MM.1S (cell line): ENCODE results near the gene VPS9D1.
"Not testable (repeated sequence)": the region's sequence is repeated elsewhere in the genome, so short reads cannot be mapped to it uniquely, and the experiment has no call there.

Source experiments
- DNase-seq: peaks from one replicate; pipeline ENCODE4 v3.0.0-alpha.2; 2015
- H2AFZ ChIP-seq: fragments of 300-600 bp; sonication (generic); 2 replicates; pipeline ENCODE4 v1.6.0; 2016; ENCODE audit warnings: antibody characterized with exemption, low read length
- H3F3A ChIP-seq: fragments of 300-600 bp; sonication (generic); 2 replicates; pipeline ENCODE4 v1.6.1; 2016; ENCODE audit warnings: mild to moderate bottlenecking, antibody characterized with exemption, low read length, moderate library complexity, mixed read lengths; ENCODE audit not compliant: insufficient read depth
- H3K27ac ChIP-seq: fragments of 300-600 bp; sonication (generic); 2 replicates; pipeline ENCODE4 v1.5.1; 2016; ENCODE audit warnings: mild to moderate bottlenecking, low read length
- H3K27me3 ChIP-seq: fragments of 300-600 bp; sonication (generic); replicated peaks from 2 replicates; pipeline ENCODE4 v1.6.0; 2016; ENCODE audit warnings: low read length; ENCODE audit not compliant: insufficient read depth
- H3K36me3 ChIP-seq: fragments of 300-600 bp; sonication (generic); replicated peaks from 2 replicates; pipeline ENCODE4 v1.6.1; 2016; ENCODE audit warnings: mild to moderate bottlenecking, low read length, mixed read lengths; ENCODE audit not compliant: insufficient read depth
- H3K4me1 ChIP-seq: fragments of 300-600 bp; sonication (generic); 2 replicates; pipeline ENCODE4 v1.6.1; 2016; ENCODE audit warnings: low read length, mixed read lengths
- H3K4me2 ChIP-seq: fragments of 300-600 bp; sonication (generic); 2 replicates; pipeline ENCODE4 v1.6.0; 2016; ENCODE audit warnings: low read depth, low read length
- H3K4me3 ChIP-seq: fragments of 300-600 bp; sonication (generic); 2 replicates; pipeline ENCODE4 v1.5.1; 2016; ENCODE audit warnings: low read length, mixed read lengths
- H3K79me2 ChIP-seq: fragments of 300-600 bp; sonication (generic); 2 replicates; pipeline ENCODE4 v1.6.1; 2016; ENCODE audit warnings: mixed run types, low read length, mixed read lengths
- H3K9ac ChIP-seq: fragments of 300-600 bp; sonication (generic); 2 replicates; pipeline ENCODE4 v1.6.1; 2016; ENCODE audit warnings: low read length, mixed read lengths
- H3K9me2 ChIP-seq: fragments of 300-600 bp; sonication (generic); replicated peaks from 2 replicates; pipeline ENCODE4 v1.6.1; 2016; ENCODE audit warnings: mild to moderate bottlenecking, low read length, mixed read lengths; ENCODE audit not compliant: insufficient read depth
- H3K9me3 ChIP-seq: fragments of 300-600 bp; sonication (generic); replicated peaks from 2 replicates; pipeline ENCODE4 v1.6.1; 2016; ENCODE audit warnings: mild to moderate bottlenecking, low read length, mixed read lengths; ENCODE audit not compliant: insufficient read depth
- H4K20me1 ChIP-seq: fragments of 300-600 bp; sonication (generic); 2 replicates; pipeline ENCODE4 v1.6.1; 2016; ENCODE audit warnings: mild to moderate bottlenecking, low read length, moderate library complexity, mixed read lengths; ENCODE audit not compliant: insufficient read depth
- CTCF ChIP-seq: fragments of 300-600 bp; sonication (generic); IDR thresholded peaks from 2 replicates; pipeline ENCODE4 v1.5.1; 2016; ENCODE audit warnings: antibody characterized with exemption, low read length, mixed read lengths
- EZH2 ChIP-seq: fragments of 300-600 bp; sonication (generic); optimal IDR thresholded peaks from 2 replicates; pipeline ENCODE3; 2017; ENCODE audit warnings: low read depth, mild to moderate bottlenecking, antibody characterized with exemption, low read length, mixed read lengths
- EZH2phosphoT487 ChIP-seq: fragments of 300-600 bp; sonication (generic); IDR thresholded peaks from 2 replicates; pipeline ENCODE4 v1.6.1; 2018; ENCODE audit warnings: antibody characterized with exemption, low read length

Gene VPS9D1

DNA sequence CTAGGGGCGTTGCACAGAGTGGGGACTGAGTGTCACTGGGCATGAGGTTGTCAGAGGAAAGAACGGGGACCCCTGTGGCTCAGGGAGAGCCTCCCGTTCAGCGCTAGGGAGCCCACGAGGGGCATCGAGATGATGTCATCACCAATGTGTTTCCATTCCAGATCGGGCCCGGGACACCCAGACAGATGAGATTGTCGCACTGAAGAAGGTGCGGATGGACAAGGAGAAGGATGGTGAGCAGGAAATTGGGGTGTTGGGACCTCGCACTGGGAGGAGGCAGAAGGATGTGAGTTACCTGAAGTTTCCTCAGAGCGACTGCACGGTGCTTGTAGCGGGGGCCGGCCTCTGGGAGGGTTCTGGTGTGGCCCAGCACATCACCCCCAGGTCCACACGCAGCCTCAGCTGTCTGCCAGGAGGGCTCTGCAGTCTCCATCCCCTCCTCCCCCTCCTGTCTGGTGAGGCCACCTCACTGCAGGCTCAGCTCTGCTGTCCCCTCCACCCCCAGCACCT lies 30.3 kb downstream of the VPS9D1 start:
- Histone ChIP-seq H3K9me3 (no peaks in the 10 kb centered on the region), H3K79me2 (peaks cover 4% of the 10 kb centered on the region), H3K4me2 (no peak overlapping the region), H3K9me2 (no peaks in the 10 kb centered on the region), H3K9ac (no peak overlapping the region), H3K27me3 (no peaks in the 10 kb centered on the region), H4K20me1 (no peaks in the 10 kb centered on the region), H2AFZ (no peak overlapping the region), H3F3A (no peaks in the 10 kb centered on the region), H3K27ac (no peak overlapping the region), H3K4me1 (no peaks in the 10 kb centered on the region), H3K4me3 (no peak overlapping the region), H3K36me3 (no peaks in the 10 kb centered on the region)
- TF ChIP-seq EZH2 (no peak), CTCF (no peak), EZH2phosphoT487 (no peak)
- DNase-seq, result no peak

GRCh38 chr16:89689621-89690020 lies 31.1 kb downstream of the VPS9D1 start:
- H3K9ac ChIP-seq, H3K9me3 ChIP-seq, H3K79me2 ChIP-seq, H3K9me2 ChIP-seq, H3K4me1 ChIP-seq, H3K4me2 ChIP-seq, H3K4me3 ChIP-seq, H3K36me3 ChIP-seq, H4K20me1 ChIP-seq, H3K27ac ChIP-seq, H2AFZ ChIP-seq, H3F3A ChIP-seq, DNase-seq, H3K27me3 ChIP-seq: not testable (repeated sequence)

- Histone ChIP-seq H3K9me3 (no peaks in the 10 kb centered on the region), H2AFZ (no peak overlapping the region), H3K27me3 (no peaks in the 10 kb centered on the region), H3F3A (no peaks in the 10 kb centered on the region), H3K4me3 (no peak overlapping the region), H3K9me2 (no peaks in the 10 kb centered on the region), H3K79me2 (peaks cover 4% of the 10 kb centered on the region), H3K4me2 (no peak overlapping the region), H3K9ac (no peak overlapping the region), H3K27ac (no peak overlapping the region), H3K4me1 (no peaks in the 10 kb centered on the region), H4K20me1 (no peaks in the 10 kb centered on the region), H3K36me3 (no peaks in the 10 kb centered on the region)
- DNase-seq, result no peak
- TF ChIP-seq EZH2phosphoT487 (no peak), CTCF (no peak), EZH2 (no peak)
These were observed 31.6 kb downstream of the VPS9D1 start for GRCh38 chr16:89689142-89689541.

- Histone ChIP-seq H3K9me3 (no peaks in the 10 kb centered on the region), H3K79me2 (peaks cover 4% of the 10 kb centered on the region), H3K27me3 (no peaks in the 10 kb centered on the region), H3K4me1 (no peaks in the 10 kb centered on the region), H3K27ac (no peak overlapping the region), H3K9ac (no peak overlapping the region), H3K36me3 (no peaks in the 10 kb centered on the region), H2AFZ (no peak overlapping the region), H3F3A (no peaks in the 10 kb centered on the region), H4K20me1 (no peaks in the 10 kb centered on the region), H3K4me3 (no peak overlapping the region), H3K9me2 (no peaks in the 10 kb centered on the region), H3K4me2 (no peak overlapping the region)
- DNase-seq, result no peak
- TF ChIP-seq EZH2phosphoT487, result no peak
- no peak for TF ChIP-seq CTCF
- TF ChIP-seq EZH2, result no peak
These were observed 32.3 kb downstream of the VPS9D1 start for GRCh38 chr16:89688395-89688794.
